C4-2B (cell line): ENCODE data around the gene MACROH2A2.
"Not testable (repeated sequence)": the region's sequence is repeated elsewhere in the genome, so short reads cannot be mapped to it uniquely, and the experiment has no call there.

Experiments used
- H3K27ac ChIP-seq: fragments of 450-650 bp; 2 replicates; pipeline ENCODE4 v1.5.1; 2017
- CTCF ChIP-seq: fragments of 450-650 bp; conservative IDR thresholded peaks from 2 replicates; pipeline ENCODE4 v1.5.1; 2017; ENCODE audit warnings: mild to moderate bottlenecking
- ZFX ChIP-seq: fragments of 450-650 bp; IDR thresholded peaks from 2 replicates; pipeline ENCODE4 v1.6.1; 2017

The MACROH2A2 gene

GRCh38 chr10:70146489-70147258 is 94.0 kb downstream of the MACROH2A2 start, which contains the start of gene TYSND1:
Gene TYSND1 (minus strand): TSS chr10:70146700. CDS start chr10:70146586, 114 bp downstream.
- H3K27ac ChIP-seq, result peak within 1 kb of the TSS; percentile 95
- TF ChIP-seq ZFX (peak; percentile 40; the same call in 1 of the 2 replicates), CTCF (peak; percentile 85)

- H3K27ac ChIP-seq, result peak overlapping the region; percentile 95
- TF ChIP-seq CTCF (no peak), ZFX (no peak)
Observed at GRCh38 chr10:70147259-70147625, 94.6 kb downstream of the MACROH2A2 start.

- TF ChIP-seq CTCF, result no peak
- no peak for TF ChIP-seq ZFX
- no peak overlapping the region for H3K27ac ChIP-seq
Observed at GRCh38 chr10:70148516-70148915, 95.9 kb downstream of the MACROH2A2 start.

- H3K27ac ChIP-seq, result no peak overlapping the region
- no peak for TF ChIP-seq ZFX
- no peak for TF ChIP-seq CTCF
Observed at GRCh38 chr10:70155255-70155838, 102.7 kb downstream of the MACROH2A2 start.

GRCh38 chr10:70158113-70158512 is 105.5 kb downstream of the MACROH2A2 start:
- no peak for TF ChIP-seq ZFX
- no peak for TF ChIP-seq CTCF
- H3K27ac ChIP-seq, result no peak overlapping the region

- not testable (repeated sequence) for H3K27ac ChIP-seq
Observed at GRCh38 chr10:70159366-70159765, 106.7 kb downstream of the MACROH2A2 start.

GRCh38 chr10:70160798-70161197 is 108.2 kb downstream of the MACROH2A2 start:
- no peak for TF ChIP-seq CTCF
- TF ChIP-seq ZFX, result no peak
- no peak overlapping the region for H3K27ac ChIP-seq
